T-helper 22 cell (primary cell): ENCODE data around the gene PRKN.

Experiments used
- DNase-seq: peaks from one replicate; pipeline ENCODE4 v3.0.0-alpha.2; 2020; ENCODE audit warnings: low read depth

The PRKN gene

GRCh38 chr6:162727322-162728182, at the start of gene PRKN, which contains the start of gene PACRG:
TSS of gene PRKN (minus strand) at chr6:162727766.
TSS of gene PACRG (plus strand) at chr6:162727974.
- DNase-seq: peak; percentile 94

DNA sequence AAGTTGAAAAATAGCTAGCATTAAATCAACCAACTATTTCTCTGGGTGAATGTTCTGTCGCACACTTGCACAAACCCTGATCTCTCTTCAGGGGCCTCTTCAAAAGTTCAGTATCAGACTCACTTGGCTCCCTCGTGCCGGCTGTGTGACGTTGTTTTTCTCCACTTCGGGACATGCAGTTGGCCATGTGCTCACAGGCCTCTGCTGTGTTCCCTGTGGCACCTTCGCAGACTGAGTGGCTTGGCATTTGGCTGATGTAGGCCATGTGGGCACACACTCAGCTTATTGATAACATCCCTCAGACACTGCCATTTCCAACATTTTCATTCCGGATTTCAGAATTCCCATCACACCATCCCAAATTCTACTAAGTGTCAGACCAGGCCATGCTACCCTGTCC, 49.5 kb upstream of the PRKN start:
- DNase-seq: no peak

DNA sequence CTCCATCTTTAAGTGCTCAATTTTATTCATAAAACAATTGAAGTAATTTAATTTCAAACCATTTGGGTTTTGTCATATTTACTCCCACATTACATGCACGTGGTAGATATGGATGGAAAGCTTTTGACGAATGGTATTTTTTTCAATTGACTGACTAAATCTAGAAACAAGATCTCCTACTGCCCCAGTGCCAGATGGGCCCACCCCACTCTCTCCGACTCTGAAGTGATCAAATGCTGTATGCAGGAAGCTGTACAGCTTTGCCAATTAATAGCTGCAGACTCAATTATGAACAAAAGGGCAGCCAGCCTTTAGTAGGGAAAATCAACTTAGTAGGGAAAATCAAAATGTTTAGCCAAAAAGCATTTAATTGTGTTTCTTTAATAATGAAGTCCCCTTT, 46.4 kb upstream of the PRKN start:
- DNase-seq: no peak

DNA sequence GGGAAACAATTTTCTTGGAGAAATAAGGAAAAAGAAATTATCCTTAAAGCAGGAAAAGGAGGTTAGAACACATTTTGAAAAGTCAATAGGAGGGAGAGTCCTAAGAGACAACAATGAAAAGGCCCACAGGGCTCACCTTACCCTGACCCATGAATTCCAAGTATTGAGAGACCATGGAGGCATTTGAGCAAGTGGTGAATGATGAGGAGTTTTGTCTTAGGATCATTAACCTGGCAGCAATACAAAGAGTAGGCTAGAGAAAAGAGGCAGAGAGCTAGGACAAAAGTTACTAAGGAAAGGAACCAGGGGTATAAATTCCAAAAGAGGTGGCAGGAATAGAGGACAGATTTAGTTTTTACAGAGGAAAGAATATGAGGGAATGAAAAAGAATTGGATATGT, 44.9 kb upstream of the PRKN start:
- no peak for DNase-seq

DNA sequence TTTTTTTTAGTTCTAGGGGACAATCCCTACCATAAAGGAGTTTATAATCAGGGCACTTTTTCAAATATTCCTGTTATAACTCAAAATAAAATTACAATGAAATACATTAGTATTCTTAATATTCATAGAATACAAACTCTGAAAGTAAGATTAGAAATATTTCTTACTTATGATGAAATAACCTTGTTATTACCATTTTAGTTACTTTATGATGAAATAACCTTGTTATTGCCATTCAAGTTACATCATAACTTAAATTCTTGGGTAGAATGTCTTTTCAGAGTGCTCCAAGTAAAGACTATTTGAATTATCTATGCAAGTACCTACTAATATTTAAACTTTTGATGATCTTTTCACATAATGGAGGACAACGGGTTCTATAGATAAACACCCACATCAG, 43.4 kb upstream of the PRKN start:
- DNase-seq: no peak

GRCh38 chr6:162770136-162770535, 42.6 kb upstream of the PRKN start:
- DNase-seq: no peak

DNA sequence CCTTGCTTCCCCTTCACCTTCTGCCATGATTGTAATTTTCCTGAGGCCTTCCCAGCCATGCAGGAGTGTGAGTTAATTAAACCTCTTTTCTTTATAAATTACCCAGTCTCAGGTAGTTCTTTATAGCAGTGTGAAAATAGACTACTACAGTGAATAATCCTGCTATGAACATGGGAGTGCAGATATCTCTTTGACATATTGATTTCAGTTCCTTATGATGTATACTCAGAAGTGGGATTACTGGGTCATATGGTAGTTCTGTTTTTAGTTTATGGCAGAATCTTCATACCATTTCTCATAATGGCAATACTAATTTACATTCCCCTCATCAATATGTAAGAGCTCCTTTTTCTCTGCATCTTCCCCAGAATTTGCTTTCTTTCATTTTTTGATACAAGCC, 26.2 kb upstream of the PRKN start:
- no peak for DNase-seq

DNA sequence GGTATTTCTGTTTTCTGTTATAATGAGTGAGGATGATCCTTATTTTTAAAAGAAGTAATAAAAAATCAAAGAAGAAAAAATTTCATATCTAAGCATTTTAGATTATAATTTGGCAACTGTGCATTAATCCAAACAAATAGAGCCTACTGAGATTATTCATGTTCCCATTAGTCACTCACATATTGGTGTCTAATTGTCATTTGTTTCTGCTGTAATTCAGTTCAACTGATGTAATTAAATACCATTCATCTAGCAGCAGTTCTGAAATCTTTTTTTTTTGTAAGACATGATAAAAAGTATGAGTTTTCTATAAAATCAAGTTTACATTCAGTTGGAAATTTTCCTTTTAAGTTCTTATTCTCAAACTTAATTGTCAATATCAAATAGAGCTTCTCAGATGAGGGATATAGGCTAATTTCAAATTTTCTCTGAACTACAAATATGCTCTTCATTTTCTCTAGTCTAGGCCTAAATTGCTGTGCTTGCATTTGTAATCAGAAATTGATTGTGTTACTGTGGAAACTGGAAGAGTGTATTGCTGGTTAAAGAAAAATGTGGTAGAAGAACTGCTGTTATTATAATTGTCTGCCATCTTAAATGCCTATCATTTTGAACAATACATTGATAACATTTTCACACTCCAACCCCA, 23.8 kb upstream of the PRKN start:
- no peak for DNase-seq

- DNase-seq: no peak
Observed at GRCh38 chr6:162750776-162751175, 23.2 kb upstream of the PRKN start.

DNA sequence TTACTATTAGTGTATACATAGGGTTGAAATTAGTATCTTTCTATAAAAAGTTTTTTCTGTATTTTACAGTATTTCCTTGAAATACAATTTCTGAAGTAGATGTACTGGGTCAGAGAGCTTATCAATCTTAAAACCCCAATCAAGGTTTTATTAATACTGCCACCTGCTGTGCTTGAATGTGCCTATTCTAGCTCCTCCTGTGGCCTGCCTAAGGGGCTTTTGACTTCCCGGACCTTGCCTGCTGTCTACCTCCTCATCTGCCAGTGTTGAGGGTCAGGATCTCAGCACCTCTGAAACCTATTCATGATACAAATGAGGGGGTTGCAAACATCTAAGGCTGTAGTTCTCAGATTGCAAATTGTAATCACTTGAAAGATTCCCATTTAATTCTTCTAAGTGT, 9.4 kb upstream of the PRKN start:
- no peak for DNase-seq

DNA sequence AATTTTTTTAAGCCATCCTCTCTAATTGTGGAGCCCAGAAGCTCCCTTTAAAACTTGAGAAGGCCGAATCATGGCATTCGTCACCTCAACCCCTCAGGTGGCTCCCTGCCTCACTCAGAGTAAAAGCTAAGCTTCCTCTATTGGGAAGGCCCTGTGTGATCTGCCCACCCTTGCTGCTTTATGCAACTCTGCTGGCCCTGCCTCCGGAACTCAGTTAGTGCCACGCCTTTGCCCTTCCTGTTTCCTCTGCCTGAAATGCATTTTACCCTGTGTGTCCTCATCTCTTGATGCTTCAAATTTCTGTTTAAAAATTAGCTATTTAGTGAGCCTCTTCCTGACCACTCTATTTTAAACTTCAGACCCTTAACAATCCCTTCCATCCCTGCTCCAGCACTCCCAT, 5.9 kb upstream of the PRKN start:
- DNase-seq: no peak

GRCh38 chr6:162730502-162730901, 2.9 kb upstream of the PRKN start:
- no peak for DNase-seq

DNA sequence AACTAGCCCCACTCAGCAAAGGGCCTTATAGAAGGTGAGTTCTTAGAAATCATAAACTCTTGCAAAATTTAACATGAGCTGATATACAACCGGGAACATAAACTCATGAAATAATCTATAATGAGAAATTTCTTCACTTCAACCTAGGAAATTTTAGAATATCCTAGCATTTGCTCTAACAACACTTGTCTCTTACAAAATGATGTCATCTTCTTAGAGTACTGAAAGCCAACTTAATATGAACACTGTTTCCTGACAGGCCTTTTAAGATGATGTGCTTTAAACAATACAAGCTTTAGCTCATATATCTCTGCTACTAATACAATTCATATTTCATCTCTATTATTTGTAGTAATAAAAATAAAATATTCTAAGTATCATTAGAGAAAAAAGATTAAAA, 1.1 kb upstream of the PRKN start:
- no peak for DNase-seq

DNA sequence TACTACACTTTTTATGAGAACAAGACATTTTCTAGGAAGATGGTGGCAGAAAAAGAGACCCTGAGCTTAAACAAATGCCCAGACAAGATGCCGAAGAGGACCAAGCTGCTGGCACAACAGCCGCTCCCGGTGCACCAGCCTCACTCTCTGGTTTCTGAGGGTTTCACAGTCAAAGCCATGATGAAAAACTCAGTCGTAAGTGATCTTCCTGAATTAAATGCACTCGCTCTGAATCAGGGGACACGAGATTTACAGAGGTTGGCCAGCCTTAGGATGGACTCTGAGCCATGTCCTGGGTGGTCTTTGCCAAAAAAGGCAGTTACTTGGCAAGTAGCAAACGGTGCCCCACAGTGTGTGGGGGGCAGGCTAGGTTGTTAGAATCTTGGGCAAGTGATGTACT, 631 bp upstream of the PRKN start:
- no peak for DNase-seq

DNA sequence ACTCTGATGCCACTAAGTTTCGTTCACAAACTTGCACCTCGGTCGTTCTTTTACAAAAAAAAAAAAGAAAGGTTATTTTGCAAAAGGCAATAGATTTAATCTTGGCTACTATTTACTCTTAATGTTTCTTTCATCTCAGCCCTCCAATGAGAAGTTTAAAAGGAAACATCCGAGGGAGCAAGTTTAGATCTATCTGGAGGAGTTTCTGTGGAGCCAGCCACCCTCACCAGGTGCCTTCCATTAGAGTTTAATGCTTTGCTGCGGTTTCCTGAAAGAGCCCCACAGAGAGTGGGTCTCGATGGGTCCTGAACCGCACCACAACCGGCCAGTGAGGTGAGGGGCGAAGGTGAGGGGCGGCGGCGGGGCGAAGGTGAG, 632 bp downstream of the PRKN start:
- no peak for DNase-seq

DNA sequence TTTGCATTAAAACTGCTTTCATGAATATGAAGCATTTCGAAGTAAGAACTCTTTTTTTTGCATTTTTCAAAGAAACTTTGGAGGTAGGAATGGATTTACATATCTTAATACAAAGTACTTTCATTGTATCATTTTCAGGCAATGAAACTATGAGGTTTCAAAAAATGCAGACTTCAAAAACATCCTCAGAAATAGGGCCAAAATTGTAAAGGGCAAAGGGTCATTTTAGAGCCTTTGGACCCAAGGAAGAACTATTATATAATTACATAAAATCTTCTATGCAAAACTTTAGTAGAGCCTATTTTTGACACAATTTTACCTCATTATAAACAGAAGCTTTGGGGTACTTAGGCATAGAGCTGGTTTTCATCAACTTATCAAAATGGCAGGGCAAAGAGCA, 4.9 kb downstream of the PRKN start:
- no peak for DNase-seq

DNA sequence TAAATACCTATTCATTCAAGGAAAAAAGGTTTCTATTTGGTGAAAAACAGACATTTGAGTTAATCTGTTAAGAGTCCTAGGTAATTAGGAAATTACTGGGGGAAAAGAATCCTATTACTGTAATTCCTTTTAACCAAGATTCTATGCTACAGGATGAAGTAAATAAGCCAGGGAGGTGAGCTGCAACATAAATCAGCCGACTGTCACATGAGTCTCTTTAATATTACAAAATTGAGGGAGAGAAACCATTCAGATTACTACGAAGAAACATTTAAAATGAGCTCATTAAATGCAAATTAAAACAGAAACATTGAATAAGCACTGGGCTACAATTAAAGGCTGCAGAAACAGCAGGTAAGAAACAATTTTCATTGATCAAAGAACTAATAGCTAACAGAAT, 5.3 kb downstream of the PRKN start:
- no peak for DNase-seq

- DNase-seq: no peak
Observed at GRCh38 chr6:162721404-162721687, 6.2 kb downstream of the PRKN start.

- no peak for DNase-seq
Observed at GRCh38 chr6:162719528-162719927, 8.0 kb downstream of the PRKN start.

- DNase-seq: no peak
Observed at GRCh38 chr6:162715601-162716000, 12.0 kb downstream of the PRKN start.

DNA sequence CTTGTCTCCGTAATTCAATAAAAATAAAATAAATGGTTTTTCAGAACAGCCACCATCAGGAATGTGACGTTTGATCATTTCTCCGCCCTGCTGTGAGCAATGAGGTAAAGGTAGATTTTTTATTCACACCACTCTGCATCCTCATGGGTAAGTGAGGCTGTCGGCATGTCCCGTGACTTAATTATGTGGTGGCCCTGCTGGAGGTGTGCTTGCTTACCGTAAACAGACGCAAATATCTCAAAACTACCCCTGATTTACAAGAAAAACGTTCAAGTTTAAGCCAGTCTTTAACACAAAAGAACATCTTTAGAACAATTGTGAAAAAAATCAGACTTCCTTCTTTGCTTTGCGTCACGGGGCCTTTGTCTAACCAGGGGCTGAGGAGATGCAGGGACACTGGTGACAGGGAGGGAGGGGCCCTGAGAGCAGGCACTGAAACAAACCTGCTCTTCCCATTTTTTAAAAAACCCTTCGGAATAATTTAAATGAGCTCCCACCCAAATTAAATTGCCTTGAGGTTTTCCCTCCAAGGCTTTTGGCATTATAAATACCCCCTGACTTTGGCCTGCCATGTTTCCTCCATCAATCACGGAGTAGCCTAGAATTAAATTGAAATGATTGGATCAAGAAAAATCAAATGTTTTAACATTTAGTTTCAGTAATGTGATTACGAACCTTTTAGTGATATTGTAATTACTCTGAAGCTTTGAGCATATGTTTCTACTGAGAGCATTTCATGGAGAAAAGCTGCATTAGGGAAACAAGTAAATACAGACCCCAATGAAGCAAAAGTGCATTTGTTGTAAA, 13.4 kb downstream of the PRKN start:
- no peak for DNase-seq

GRCh38 chr6:162712694-162713093, 14.9 kb downstream of the PRKN start:
- no peak for DNase-seq

DNA sequence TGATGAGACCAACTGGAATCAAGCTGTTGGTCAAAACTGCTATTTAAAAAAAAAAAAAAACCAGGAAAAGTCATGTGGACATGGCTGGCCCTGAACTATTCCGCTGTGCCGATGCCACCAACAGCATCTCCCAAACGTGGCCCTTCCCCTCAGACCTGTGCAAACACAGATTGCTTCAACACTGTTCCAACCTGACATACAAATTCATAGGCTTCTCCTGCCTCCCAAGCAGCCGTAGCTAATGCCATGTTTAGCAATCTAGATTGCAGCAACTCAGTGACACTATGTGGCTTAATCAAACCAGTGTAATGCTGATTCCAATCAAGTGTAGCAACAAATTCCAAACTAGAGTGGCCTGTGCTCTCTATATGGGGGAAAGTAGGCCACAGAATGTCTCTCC, 16.2 kb downstream of the PRKN start:
- DNase-seq: no peak
